CD4-positive, alpha-beta T cell treated with Interleukin-12 subunit alpha and Interleukin-12 subunit beta, for 1 hour (primary cell): ENCODE data around the gene INPP4B.
A peak's percentile ranks its signal among the peaks of the same experiment; 100 is the strongest.

Source experiments
- DNase-seq: peaks from one replicate; pipeline ENCODE4 v3.0.0-alpha.2; 2020

The INPP4B gene

DNA sequence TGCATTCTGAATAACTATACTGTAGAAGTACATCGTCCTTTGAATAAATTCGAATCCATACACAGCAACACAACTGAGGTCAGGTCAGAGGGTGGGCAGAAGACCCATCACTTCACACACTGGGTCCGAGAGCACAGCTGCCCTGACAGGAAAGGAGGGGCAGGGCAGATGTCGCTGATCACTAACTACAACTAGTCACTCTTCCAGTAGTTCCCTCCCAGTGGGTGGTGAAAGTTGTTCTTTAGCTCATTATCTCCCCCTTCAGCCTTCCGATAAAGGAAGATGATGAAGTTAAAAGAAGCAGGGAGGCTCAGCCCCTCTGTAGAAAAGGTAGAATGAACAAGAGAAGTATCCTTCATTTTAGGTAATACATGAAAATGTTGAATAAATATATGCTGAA, 278.9 kb downstream of the INPP4B start:
- DNase-seq: peak; percentile 77

GRCh38 chr4:142566777-142567176, 279.3 kb downstream of the INPP4B start:
- DNase-seq: peak; percentile 48

DNA sequence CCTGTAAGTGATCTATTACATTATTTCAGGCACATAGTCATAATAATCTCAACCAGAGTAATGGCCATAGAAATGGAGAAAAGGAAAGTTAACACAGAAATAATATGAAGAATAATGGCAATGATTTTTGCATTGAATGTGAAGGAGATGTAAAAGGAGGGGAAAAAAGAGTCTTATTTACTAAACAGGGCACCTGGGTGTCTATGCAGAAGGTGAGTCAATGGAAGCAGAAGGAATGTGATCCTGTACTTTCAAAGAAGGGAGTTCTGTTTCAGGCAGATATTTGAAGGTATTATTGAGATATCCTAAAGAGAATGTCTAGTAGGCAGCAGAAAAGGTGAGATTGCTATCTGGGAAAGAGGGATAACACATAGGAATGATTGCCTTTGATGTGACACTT, 279.9 kb downstream of the INPP4B start:
- DNase-seq: no peak

DNA sequence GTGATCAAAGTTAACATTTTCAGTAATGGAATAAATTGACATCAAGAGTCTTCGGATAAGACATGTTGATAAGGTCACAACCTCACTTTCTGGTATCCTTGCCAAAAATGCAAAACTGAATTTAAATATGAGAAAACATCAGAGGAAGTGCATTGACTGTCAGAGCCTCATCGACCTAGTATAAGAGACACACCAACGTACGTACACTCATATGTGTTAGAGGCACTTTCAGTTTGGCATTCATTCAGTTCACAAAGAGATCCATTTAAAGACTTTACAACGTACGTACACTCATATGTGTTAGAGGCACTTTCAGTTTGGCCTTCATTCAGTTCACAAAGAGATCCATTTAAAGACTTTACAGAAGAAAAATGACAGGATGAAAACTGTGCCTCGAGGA, 280.3 kb downstream of the INPP4B start:
- peak; percentile 68 for DNase-seq

GRCh38 chr4:142563682-142564291, 282.3 kb downstream of the INPP4B start:
- no peak for DNase-seq

DNA sequence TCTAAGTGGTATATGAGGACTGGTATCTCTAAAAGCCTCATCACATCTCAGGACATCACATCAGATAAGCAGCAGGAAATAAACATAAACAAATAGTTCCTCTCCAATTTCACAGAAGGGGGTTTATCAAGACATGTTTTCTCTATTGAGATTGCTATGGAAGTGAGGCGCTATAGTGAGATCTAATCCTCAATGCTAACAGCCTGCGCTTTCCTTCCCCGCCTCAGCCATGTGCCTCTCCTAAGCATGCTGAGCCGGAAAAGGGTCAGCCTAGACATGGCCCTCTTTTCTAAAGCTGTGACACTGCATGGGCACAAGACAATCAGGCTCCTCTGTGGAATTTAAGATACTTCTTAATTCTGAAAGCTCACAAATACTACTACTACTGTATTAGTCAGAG, 286.1 kb downstream of the INPP4B start:
- no peak for DNase-seq

DNA sequence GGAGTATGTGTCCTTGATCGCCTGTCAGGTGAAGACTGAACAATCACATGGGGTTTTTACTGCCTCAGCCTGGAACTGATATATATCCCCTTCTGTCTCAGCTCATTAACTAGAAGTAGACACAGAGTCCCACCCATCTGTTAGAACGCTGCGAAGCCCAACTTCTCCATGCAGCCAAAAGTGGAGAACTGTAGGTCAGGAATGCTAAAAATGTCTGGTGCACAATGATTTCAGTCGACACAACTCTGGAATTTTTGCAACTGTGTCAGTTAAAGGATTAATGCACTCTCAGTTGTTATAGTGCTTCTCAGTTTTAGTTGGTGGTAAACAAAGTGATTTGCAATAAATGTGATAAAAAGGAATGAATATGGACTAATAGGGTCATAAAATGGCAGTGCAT, 287.2 kb downstream of the INPP4B start:
- no peak for DNase-seq

DNA sequence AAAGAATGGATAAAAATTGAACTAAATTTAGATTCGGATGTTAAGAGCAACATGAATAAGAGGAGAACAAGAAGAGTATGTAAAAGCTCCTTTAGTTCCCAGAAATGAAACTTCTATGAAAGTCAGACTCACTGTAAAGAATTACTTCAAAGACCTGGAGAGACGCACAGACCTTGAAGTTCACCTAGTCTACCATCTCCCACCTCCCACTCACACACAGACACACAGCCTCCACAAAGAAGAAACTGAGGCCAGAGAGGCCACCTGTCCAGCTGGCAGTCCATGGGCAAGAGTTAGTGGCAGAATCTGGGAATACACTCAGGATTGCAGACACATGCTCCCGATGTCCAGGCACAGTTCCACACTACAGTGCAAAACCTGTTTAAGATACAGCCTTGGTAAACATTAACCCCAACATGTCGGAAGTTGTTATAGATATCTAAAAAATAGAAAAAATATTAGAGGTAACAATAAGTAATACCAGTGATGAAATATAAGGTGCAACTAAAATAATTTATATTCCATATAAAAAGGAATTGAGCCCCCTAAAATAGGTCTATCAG, 288.8 kb downstream of the INPP4B start:
- no peak for DNase-seq

DNA sequence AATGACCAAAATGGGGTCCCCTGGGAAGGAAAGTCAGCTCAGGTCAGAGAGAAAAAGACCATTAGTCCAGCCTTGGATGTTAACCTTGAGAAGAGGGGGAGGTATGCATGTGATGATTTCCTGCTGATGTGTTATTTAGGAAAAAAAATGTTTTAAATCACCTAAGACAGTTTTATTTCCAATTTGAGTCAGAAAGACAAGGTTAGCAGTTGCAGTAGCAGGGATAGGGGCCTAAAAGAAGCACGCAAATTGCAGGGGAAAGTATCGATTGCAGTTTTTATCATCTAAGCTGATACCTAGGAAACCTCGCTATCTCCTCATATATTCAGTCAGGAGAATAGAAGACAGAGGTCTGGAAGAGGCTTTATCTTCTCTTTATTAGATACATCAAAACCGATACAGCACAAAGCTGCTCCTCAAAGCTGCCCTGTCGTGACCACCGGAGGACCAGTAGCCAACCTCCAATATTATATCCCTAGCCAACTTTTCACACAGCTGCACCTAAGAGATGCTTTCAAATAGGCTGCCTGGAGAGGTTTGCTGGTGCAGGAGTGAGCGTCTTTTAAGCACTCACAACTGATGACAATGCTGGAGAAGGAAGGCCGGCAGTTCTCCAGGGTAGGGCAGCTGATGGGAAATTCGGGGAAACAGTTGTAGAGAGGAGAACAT, 289.4 kb downstream of the INPP4B start:
- DNase-seq: no peak

DNA sequence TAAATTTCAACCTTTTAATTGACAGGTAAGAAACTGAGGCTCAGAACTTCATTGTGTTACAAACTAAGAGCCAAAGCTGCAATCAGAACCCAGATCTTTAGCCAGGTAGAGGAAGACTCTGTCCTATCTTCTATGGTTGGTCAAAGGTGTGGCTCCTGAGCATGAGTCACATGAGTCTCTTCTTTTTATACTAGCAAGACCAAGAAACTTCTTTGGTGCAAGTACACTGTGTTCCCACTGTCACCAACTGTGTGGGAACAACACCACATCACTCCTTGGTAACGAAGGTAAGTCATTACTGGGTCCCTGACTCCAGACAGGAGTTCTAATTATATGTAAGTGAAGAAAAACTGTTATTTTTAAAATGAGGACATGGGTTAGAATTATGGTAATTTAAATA, 290.1 kb downstream of the INPP4B start:
- no peak for DNase-seq

DNA sequence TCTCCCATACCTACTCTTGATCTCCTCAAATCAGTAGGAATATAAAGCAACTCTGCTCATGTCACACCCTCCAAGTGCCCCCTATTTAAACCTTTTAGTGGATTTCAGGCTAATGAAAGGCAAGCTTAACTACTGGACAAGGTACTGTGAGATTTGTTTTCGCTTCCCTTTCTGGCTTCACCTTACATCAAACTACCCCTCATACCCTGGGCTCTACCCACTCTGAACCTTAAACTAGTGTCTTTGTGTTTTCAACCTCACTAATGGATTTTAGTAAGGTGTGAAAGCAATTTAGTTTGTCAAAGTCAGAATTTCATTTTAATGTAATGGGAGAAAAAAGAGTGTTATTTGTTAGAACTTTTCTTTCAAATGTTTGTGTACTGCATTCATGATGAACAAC, 291.7 kb downstream of the INPP4B start:
- DNase-seq: no peak

DNA sequence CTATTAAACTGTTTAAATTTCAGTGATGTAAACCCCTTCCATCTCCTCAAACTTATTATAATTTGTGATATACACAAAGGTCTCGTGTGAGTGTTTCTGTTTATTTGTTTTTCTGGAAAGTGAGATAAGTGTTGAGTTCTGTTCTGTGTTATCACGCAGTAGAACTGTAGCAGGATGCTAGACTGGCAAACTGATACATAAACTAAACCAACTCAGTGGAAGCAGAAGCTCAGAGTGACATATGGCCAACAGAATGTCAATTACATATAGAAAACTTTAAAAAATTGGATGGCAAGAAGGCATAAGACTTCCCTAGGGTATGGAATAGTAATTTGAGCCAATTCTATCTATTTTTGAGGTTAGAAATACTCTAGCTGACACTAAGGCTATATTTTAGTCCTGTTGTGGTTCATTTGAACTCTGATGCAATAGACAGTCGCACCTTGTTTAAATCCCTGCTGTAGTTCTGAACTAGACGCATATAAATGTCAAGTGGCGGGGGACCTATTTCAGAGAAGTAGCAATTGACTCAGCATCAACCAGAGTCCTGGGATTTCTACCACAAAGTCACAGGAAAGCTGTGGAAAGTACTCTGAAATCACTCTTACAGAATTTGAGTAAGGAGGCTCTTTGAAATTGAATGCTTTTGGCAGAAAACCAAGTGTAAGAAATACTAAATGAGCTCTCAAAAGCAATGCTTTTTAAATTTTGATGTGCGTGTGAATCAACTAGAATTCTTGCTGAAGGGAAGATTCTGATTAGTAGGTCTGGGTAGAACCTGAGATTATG, 294.4 kb downstream of the INPP4B start:
- DNase-seq: no peak

DNA sequence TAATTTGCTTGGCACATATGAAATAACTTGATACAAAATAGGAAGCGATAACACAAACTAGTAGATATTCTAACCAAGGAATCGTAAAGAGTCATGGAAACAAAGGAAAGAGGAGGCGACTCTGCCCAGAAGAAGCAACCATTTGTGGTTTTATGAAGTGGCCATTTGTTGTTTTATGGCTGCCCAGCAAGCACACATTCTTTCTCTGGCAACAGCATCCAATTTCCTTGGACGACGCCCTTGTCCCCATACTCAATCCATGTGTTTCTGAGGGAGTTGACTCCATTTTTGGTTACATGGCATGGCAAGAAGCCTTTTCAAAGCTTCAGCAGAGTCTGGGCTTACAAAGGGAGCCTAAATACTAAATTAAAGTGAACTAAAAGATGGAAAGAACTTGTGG, 295.1 kb downstream of the INPP4B start:
- DNase-seq: no peak

GRCh38 chr4:142549726-142550463, 296.2 kb downstream of the INPP4B start:
- no peak for DNase-seq

- no peak for DNase-seq
These were observed 296.9 kb downstream of the INPP4B start for GRCh38 chr4:142549248-142549647.

DNA sequence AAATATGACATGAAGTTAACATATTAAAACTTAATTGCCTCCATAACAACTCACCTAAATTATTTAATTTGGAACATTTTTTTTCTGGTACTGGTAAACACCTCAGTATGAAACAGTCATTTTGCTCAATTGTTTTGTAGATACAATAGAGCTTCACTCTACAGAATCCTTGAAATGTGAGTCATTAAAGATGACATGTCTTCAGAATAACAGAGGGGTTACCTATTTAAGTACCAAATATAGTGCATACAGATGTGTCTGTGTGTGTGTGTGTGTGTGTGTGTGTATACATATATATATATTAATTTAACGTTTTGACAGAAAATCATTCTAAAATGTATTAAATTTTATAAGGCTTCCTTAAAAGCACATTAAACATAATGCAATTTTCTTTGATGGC, 297.6 kb downstream of the INPP4B start:
- no peak for DNase-seq

GRCh38 chr4:142547974-142548373, 298.1 kb downstream of the INPP4B start:
- DNase-seq: no peak

GRCh38 chr4:142544594-142544993, 301.5 kb downstream of the INPP4B start:
- DNase-seq: no peak

DNA sequence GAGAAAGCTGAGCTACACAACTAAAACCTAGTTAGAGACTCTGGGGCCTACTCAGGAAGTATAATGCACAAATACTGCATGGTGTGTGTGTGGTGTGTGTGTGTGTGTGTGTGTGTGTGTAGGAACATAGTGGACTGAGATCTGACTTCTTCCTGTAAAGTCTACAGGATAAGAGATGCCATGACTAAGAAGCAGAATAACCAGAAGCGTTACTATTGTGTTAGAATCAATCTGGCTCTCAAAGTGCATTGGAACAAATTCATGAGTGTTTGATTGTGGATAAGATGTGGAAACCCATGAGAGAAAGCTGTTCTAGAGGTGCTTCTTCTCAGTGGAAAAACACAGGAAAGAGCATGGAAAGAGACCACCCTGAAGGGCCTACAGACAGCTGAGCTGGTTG, 302.1 kb downstream of the INPP4B start:
- DNase-seq: no peak

DNA sequence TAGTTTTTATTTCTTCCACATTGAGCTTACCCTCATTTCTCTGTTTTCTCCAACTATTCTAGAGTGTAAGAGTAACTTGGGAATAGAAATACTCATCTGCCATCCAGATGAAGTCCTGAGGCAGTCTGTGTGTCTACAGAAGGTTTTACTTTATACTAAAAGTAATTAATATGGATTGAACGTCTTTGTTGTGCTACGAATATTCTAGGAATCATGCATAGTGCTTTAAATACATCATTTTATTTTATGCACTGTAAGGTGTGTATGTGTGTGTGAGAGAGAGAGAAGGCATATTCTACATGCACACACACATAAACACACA, 305.7 kb downstream of the INPP4B start:
- no peak for DNase-seq

DNA sequence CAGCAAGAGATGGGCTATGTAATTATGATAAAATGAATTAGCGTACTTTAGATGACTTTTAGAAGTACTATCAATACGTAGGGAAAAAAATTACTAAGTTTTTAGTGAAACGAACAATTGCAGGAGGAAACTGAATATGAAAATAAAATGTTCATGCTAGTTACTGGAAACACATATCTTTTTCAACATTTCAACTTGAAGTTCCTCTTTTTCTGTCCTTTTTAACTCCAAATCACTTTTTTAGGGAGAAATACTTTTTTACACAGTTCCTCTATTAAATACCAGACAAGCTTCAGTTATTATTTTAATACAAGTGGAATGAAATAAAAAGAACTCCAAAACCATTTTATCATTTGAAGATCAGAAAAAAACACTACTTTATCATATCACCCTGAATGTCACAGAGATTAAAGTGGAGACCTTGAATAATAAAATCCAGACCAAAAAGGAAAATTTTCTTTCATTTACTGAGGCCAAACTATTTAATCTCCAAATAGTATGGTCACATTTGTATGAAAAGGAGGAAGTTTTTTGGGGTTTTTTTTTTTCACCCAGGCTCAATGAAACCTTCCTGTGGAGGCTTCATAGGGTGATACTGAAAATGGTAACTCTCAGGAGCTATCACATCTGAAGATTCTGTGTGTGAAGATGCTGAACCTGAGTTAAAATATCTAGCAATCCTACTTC, 306.2 kb downstream of the INPP4B start:
- DNase-seq: no peak

DNA sequence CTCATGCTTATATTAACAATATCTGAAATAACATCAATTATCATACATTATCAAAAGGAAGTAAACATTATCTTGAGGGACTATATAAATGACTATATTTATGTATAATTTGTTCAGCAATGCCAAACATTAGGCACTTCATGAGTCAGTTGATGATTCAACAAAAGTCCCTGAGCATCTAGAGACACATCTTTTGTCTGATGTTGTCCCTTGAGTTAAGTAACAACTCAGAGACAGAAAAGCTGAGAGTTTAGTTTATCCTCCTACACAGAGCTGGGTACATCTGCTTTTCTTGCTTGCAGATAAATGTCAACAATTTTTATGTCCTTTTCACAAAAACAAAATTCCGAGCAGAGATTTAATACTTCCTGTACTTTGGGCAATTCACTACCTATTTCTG, 311.1 kb downstream of the INPP4B start:
- no peak for DNase-seq

DNA sequence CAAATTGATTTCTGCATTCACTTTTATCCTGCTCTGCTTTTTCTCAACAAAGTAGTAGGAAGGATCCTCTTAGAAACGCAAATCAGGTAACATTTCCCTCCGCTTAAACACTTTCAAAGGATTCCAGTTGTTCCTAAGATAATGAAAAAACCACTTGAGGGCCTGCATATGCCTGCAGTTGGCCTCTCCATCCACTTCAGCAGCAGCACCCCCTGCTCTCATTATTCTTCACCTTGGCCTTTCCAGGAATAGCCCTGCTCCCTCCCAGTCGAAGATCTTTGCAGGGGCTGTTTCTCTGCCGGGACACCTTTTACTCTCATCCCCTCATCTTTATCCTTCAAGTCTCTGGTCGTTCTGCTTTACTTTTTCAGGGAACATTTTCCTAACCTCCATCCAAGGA, 314.0 kb downstream of the INPP4B start:
- DNase-seq: no peak
